ENCODE results near the gene TRIM38.

- TF ChIP-seq CTCF (IDR thresholded peaks at IDR 0.05): no peak
- no peak for TF ChIP-seq POLR2A (IDR thresholded peaks at IDR 0.05)
Measured at GRCh38 chr6:25927178-25927577, 35.4 kb upstream of the TRIM38 start.

Measured in esophagus squamous epithelium (tissue), 4 donors.